Mucosa of descending colon (tissue), 3 donors: ENCODE measurements around the gene ZNF362. TPM values are rescaled to one million over a fixed set of nuclear protein-coding genes. Genes with fewer than 3 reads are reported as not detected.

Source experiments
- ATAC-seq: fragments of 200-7000 bp; cut with Tn5 transposase; one replicate; pipeline ENCODE4 v1.9.1; 2020; ENCODE audit warnings: mild to moderate bottlenecking, moderate library complexity
- DNase-seq, 3 donors: peaks; one replicate each; pipeline ENCODE4 v3.0.0-alpha.2; 2020
- H3K36me3 ChIP-seq: fragments of 200-600 bp; one replicate; pipeline ENCODE4 v1.8.0; 2021; ENCODE audit warnings: low read depth, mild to moderate bottlenecking
- H3K4me1 ChIP-seq: fragments of 200-600 bp; one replicate; pipeline ENCODE4 v1.8.0; 2021; ENCODE audit warnings: low read depth, mild to moderate bottlenecking
- H3K4me3 ChIP-seq: fragments of 200-600 bp; one replicate; pipeline ENCODE4 v1.8.0; 2021; ENCODE audit warnings: mild to moderate bottlenecking
- H3K9me3 ChIP-seq: fragments of 200-600 bp; one replicate; pipeline ENCODE4 v1.8.0; 2021; ENCODE audit warnings: mild to moderate bottlenecking
- intact Hi-C, 2 donors: fragments of 100-400 bp; cut with DNase I in 1 of 2; cut with micrococcal nuclease in 1 of 2; formaldehyde crosslinking; loops; one replicate each; pipeline versions ENCODE4 v1.11.0 to v1.11.1; 2022; cut with DNase I, micrococcal nuclease
- total RNA-seq, 3 donors: library from RNA; stranded (reverse); fragmentation: NEBNext Ultra II Directional in 2 of 3; extraction: Animal tissue kit (Norgen Biotek cat#: 25700) in 2 of 3; gene quantifications; one replicate each; pipeline versions ENCODE4 v1.2.1 to v1.2.4, GENCODE V29; 2021 to 2023
- TF ChIP-seq, protein P1 (sequence below): fragments of 200-600 bp; IDR thresholded peaks from one replicate; pipeline ENCODE4 v1.8.0; 2022; ENCODE audit warnings: antibody characterized with exemption, mild to moderate bottlenecking
- donor health status: DM: no; HTN: no; CAD: no; lungs with moderate emphysema.
- donor health status: DM: no; HTN: no; CAD: no.
- donor health status: DM: no; HTN: yes; CAD: no.

The ZNF362 gene
- total RNA-seq, 3 donors from 2014 or later, result 12.1 to 33.3 (median 13.7) TPM

- H3K9me3 ChIP-seq, result no peaks in the 10 kb centered on the region
- ATAC-seq (no peak), DNase-seq (no peak)
- TF ChIP-seq, protein P1, sequence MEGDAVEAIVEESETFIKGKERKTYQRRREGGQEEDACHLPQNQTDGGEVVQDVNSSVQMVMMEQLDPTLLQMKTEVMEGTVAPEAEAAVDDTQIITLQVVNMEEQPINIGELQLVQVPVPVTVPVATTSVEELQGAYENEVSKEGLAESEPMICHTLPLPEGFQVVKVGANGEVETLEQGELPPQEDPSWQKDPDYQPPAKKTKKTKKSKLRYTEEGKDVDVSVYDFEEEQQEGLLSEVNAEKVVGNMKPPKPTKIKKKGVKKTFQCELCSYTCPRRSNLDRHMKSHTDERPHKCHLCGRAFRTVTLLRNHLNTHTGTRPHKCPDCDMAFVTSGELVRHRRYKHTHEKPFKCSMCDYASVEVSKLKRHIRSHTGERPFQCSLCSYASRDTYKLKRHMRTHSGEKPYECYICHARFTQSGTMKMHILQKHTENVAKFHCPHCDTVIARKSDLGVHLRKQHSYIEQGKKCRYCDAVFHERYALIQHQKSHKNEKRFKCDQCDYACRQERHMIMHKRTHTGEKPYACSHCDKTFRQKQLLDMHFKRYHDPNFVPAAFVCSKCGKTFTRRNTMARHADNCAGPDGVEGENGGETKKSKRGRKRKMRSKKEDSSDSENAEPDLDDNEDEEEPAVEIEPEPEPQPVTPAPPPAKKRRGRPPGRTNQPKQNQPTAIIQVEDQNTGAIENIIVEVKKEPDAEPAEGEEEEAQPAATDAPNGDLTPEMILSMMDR, result no peak
- H3K4me3 ChIP-seq, result no peak overlapping the region
- H3K36me3 ChIP-seq, result no peaks in the 10 kb centered on the region
- intact Hi-C loops, result no loop called here
- no peaks in the 10 kb centered on the region for H3K4me1 ChIP-seq
Measured at GRCh38 chr1:33276573-33277298, 20.4 kb downstream of the ZNF362 start.

DNA sequence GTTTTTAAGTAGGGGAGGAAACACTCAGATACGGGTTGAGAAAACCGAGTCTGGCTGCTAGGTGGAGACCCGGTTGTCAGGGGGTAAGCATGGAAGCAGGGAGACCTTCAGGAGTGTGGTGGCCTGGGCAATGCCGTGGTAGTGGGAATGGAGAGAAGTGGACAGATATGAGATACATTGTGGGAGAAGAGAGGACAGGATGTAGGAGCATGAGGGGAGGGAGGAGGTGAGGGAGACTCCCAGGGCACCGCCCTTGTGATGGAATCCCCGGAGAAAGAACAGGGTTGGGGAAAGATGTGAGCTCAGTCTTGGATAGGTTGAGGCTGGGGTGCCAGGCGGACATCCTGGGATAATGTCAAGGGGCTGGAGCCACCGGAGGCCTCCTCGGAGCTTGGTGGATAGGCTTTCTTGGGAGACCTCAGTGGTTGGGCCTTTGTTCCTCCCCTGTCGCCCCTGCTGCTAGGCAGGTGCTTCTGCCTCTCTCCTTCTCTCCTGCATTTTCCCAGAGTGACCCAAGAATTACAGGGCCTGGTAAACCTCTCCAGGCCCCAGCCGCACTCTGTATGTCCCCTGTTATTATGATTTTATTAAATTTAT lies 21.3 kb downstream of the ZNF362 start:
- no peaks in the 10 kb centered on the region for H3K4me1 ChIP-seq
- ATAC-seq (no peak), DNase-seq (no peak)

GRCh38 chr1:33280091-33280661 lies 23.9 kb downstream of the ZNF362 start:
- no peak for DNase-seq
- TF ChIP-seq, protein P1, result no peak
- Histone ChIP-seq H3K4me1 (no peaks in the 10 kb centered on the region), H3K4me3 (no peak overlapping the region), H3K36me3 (no peaks in the 10 kb centered on the region), H3K9me3 (no peaks in the 10 kb centered on the region)
- no peak for ATAC-seq
- intact Hi-C loops, result no loop called here

More for the DNA sequence above, 21.3 kb downstream of the ZNF362 start:
- no peak overlapping the region for H3K4me3 ChIP-seq
- no peaks in the 10 kb centered on the region for H3K36me3 ChIP-seq
- intact Hi-C loops, result no loop called here
- TF ChIP-seq, protein P1, result no peak
- no peaks in the 10 kb centered on the region for H3K9me3 ChIP-seq

- Histone ChIP-seq H3K4me1 (no peaks in the 10 kb centered on the region), H3K4me3 (no peak overlapping the region), H3K9me3 (no peaks in the 10 kb centered on the region), H3K36me3 (no peaks in the 10 kb centered on the region)
- DNase-seq (no peak), ATAC-seq (no peak)
- TF ChIP-seq, protein P1, result no peak
- intact Hi-C loops, result no loop called here
Measured at GRCh38 chr1:33281554-33282303, 25.4 kb downstream of the ZNF362 start.

GRCh38 chr1:33282791-33283190 lies 26.5 kb downstream of the ZNF362 start:
- H3K4me3 ChIP-seq, result no peak overlapping the region
- no peaks in the 10 kb centered on the region for H3K9me3 ChIP-seq
- intact Hi-C loops, result no loop called here
- H3K4me1 ChIP-seq, result no peaks in the 10 kb centered on the region
- DNase-seq, result no peak
- H3K36me3 ChIP-seq, result no peaks in the 10 kb centered on the region
- TF ChIP-seq, protein P1, result no peak
- ATAC-seq, result no peak
